NCI-H524 treated with DMSO at 0.1 percent for 48 hours (cell line): Measurements from ENCODE around the gene DPYD.
A peak's percentile ranks its signal among the peaks of the same experiment; 100 is the strongest.

ENCODE experiments used
- DNase-seq: peaks from one replicate; lab custom pipeline; 2025; lab: John Stamatoyannopoulos, UW

Gene DPYD

DNA sequence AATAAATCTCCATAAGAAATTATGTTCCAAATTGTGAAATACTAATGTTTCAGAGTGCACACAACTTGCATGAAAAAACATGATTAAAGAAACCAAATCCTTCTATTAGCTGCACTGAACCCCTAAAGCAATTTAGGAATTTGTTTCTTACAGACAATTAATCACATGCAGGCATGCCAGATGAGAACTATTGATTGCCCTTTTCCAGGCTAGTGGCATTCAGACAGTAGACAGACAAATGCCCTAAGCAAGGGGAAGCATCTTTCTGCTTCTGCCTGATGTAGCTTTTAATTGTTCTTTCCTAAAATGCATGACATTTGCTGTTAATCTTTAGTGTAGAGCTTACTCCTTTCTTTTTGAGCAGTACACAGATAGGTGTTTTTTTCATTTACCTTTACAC is 229.5 kb downstream of the DPYD start:
- DNase-seq, result no peak

GRCh38 chr1:97685360-97685759 is 235.5 kb downstream of the DPYD start:
- no peak for DNase-seq

DNA sequence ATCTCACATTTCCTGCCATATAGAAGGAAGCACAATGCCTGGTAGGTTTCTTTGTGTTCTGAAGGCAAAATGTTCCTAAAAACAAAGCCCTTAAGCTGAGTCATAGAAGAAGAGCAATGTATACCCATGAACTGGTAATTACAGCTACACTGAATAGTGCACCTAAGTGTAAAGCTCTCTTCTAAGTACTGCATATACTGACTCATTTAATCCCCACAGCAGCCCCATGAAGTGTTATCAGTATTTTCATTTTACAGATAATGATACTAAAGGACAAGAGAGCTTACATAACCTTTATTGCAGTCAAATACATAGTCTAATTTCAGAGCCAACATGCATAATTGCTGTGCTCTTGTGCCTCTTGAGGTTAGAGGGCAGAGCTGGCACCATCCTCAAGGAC is 239.9 kb downstream of the DPYD start:
- no peak for DNase-seq

DNA sequence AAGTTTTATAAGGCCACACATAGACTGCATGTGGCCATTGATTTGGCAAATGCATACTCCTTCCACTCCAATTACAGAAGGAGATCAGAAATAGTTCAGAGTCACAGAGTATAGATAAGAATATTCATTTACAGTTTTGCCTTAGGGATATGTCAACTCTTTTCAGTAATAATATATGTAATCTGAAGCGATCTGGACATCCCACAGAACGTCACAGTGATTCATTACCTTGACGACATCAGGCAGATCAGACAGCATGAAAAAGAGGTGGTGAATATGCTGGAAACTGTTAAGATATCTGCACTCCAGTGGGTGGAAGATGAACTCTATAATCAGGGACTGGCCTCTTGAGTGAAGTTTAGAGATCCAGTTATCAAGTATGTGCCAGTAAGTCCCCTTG is 240.4 kb downstream of the DPYD start:
- no peak for DNase-seq

- no peak for DNase-seq
These were observed 243.1 kb downstream of the DPYD start for GRCh38 chr1:97677702-97678101.

DNA sequence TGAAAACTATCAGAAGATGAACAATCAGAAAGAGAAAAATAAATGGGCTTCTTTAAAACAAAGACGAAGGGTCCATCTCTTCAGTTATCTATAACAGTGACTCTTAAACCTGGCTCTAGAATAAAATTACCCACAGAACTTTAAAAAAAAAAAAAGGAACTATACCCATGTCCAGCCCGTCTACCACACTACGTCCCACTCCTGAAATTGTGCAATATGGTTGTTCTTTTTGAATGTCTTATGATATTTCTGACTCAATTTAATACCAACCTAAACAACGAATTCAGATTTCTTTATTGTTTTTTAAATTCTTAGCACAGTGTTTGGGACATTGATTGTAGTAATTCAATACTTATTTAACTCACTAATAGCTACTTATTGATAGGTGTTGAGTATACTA is 246.3 kb downstream of the DPYD start:
- no peak for DNase-seq

DNA sequence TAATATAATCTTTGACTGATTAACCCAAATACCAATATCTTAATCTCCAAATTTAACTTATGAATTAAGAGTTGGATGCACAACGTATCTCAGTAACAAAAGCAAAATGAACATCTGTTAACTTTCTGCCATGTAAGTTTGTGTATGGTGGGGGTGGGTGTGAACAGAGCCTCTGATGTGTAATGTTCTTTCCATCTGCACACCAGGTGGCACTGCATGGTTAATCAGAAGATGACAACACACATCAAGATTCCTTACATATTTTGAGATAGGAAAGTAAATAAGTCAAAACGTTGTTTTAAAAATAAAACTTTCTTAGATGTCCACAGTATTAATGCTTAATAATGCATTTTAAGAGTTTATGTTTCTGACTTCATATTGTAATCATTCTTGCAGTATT is 251.9 kb downstream of the DPYD start:
- DNase-seq, result peak; percentile 47

GRCh38 chr1:97660431-97661105 is 260.3 kb downstream of the DPYD start:
- DNase-seq, result no peak

DNA sequence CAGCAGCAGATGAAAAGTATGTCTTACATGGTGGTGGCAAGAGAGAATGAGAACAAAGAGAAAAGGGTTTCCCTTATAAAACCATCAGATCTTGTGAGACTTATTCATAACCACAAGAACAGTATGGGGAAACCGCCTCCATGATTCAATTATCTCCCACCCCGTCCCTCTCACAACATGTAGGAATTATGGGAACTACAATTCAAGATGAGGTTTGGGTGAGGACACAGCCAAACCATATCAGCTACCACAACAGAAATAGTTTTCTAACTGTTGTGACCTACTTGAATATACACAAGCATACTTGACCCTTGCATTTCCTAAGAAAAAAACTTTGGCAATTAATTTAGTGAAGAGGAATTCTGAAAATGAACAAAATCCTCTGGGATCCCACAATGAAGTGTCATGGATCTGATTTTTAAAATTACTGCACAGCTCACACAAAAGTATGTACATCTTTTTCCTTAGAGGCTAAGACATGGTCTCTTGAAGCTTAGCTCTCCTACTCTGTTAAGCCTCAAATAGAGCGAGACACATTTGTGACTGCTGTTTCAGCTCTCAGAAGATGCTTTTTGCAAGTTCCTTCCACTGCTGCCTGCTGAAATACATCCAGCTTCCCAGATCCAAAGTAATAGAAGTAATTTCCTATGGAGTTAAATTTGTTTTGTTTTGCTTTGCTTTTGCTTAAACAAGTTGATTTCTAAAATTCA is 265.8 kb downstream of the DPYD start:
- DNase-seq, result no peak

GRCh38 chr1:97651250-97651649 is 269.6 kb downstream of the DPYD start:
- no peak for DNase-seq

DNA sequence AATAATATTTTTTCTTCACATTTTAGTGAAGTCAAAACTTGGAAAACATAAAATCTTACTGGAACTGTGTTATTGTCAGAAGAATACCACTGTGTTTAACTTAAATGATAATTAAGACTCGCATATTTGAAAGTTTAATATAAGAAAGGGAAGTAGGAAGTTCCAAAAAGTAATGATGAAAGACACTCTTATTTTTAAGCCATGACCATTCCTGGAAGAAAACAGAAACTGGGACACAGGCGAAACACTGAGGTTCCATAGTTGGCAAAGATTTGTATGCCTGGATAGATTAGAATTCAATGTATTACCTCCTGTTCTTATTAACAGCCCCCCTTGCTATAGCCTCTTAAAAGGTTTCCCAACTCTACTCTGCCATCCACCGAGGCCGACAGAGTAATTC is 271.2 kb downstream of the DPYD start:
- DNase-seq, result no peak

- DNase-seq, result no peak
These were observed 273.1 kb downstream of the DPYD start for GRCh38 chr1:97647776-97648175.

- DNase-seq, result no peak
These were observed 274.8 kb downstream of the DPYD start for GRCh38 chr1:97646071-97646470.

DNA sequence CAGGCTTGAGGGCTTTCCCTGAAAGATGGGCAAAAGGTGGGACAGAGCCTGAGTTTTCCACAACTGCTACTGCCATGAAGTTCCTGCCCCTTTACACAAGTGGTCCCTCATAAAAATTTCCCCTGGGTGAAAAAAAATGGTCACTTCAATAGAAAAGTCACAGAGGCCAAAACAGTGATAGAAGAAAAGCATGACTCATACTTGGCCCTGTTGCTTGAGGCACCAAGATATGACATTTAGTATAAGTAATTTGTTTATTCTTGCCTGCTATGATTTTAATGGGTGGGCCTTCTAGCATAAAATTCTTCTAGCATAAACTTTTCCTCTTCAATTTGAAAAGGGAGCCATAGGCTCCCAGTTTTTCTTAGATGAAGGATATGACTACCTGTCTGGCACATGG is 280.2 kb downstream of the DPYD start:
- no peak for DNase-seq

DNA sequence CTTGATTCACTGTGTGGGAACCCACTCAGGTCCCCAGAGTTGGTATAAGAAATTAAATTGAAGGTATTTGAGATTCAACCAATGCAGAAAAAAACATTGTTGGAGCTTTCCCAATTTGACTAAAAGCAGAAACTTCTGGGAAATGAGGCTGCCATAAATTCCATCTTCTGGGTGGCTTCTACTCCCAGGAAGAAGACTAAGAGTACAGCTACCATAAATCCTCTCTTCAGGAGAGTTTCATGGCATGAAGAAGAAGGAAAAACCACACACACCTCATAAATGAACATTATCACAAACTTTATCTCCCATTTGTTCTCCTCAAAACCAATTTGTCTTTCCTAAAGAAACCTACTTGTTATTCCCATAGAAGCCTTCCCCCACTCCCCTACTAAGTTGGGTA is 283.9 kb downstream of the DPYD start:
- no peak for DNase-seq

GRCh38 chr1:97634758-97635157 is 286.1 kb downstream of the DPYD start:
- no peak for DNase-seq

DNA sequence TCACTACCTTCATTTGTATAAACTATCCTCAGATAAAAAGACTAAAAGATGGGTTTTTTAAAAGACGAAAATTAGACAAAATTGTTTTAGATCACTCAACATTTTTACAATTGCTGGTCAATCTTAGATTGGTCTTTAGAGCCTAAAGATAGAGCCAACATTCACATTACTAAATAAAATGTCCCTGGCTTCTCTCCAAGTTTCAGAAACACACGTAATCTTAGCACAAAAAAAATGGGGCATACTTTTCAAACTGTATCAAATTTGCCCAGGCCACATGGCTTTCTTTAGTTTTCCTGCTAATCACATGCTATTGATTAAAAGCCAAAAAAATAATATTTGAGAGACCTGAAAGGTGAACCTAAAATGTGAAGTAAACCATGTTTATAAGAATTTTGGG is 288.1 kb downstream of the DPYD start:
- no peak for DNase-seq

DNA sequence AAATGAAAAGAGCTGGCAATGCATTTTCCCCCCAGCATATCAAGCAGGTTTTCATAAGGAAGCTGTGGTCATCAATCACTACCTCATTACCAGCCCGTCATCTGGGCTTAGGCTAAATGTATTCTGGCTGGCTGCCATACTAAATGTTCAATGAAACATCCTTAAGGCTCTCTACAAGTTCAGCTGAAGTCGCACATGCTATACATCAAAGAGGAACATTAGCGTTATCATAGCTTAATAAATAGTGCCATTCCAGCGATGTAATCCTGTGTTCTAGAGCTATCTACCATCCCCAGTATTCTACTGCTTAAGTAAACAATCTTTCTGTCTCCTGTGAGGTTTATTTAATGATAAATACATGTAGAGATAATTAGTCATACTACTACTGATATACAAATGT is 288.8 kb downstream of the DPYD start:
- peak; percentile 89 for DNase-seq

DNA sequence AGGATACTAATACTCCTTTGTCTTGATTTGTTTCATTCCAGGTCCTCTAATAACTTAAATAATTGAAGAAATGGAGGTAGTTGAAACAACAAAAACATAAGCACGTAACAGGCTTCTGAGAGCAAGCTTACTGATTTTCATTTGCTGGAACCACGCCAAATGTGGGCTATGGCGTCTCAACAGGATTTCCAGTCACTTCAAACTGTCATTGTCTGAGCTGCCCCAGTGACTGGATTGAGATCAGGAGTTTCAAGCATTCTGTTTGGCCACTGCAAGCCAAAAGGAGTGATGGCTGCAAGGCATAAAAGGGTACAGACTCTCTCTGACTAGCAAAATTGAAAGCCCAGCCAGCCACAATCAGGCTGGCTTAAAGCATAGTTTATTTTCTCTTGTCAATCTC is 289.9 kb downstream of the DPYD start:
- DNase-seq, result peak; percentile 44

DNA sequence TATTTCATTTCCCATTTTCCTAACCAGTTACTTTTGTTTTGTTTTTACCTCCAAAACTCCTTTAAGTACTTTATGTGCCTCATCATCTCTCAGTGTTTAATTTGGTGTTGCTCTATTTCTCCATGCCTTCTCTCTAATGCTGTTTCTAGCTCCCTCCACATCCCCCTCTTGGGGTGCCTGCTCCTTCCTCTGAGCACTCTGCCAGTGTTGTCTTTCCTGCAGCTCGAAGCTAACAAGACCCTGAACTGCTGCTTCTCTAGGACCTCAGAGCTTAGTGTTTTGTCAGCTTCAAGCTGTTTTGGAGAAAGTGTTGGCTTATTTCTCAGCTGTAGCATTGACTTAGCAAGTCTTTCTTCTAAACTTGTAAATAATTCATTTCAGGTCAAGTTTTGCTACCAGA is 290.6 kb downstream of the DPYD start:
- DNase-seq, result no peak

- DNase-seq, result no peak
These were observed 297.6 kb downstream of the DPYD start for GRCh38 chr1:97623220-97623619.

GRCh38 chr1:97621955-97622354 is 298.9 kb downstream of the DPYD start:
- no peak for DNase-seq

GRCh38 chr1:97619706-97620105 is 301.1 kb downstream of the DPYD start:
- DNase-seq, result no peak

DNA sequence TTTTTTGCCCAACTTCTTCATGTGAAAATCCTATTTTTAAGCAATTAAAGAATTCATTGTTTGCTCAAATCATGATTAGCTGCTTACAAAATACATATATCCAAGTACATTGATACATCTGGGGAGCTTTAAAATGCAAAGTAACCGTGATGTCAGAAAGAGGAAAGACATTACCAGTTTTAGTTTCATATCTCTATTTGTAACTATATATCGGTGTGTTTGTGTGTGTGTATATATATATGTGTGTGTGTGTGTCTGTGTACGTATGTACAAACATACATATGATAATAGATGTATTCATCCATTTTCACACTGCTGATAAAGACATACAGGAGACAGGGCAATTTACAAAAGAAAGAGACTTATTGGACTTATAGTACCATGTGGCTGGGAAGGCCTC is 310.1 kb downstream of the DPYD start:
- DNase-seq, result no peak
